Lower leg skin (tissue), 4 donors: Measurements from ENCODE around the gene BID. TPM values are rescaled to one million over a fixed set of nuclear protein-coding genes. Genes with fewer than 3 reads are reported as not detected.

Experiments used
- DNase-seq, 2 donors: peaks; one replicate each; pipeline ENCODE4 v3.0.0-alpha.2; 2019; ENCODE audit warnings: low spot score in 2 of 2
- H3K4me3 ChIP-seq: fragments of 200-600 bp; sonication (generic); 2 replicates; pipeline ENCODE4 v1.5.1; 2017; ENCODE audit warnings: mild to moderate bottlenecking, low read depth; ENCODE audit not compliant: poor library complexity, severe bottlenecking
- POLR2A ChIP-seq, 2 donors: fragments of 450-650 bp; IDR thresholded peaks; one replicate each; pipeline ENCODE4 v1.6.1; 2016 to 2017; ENCODE audit warnings: antibody characterized with exemption in 2 of 2, mild to moderate bottlenecking in 1 of 2, moderate library complexity in 1 of 2
- WGBS, 2 donors: methylation state at CpG; one replicate each; pipeline ENCODE4 v1.1.5; 2018; 5-methylcytosine and 5-hydroxymethylcytosine counted together
- intact Hi-C: fragments of 100-400 bp; cut with DNase I; formaldehyde crosslinking; loops from one replicate; pipeline ENCODE4 v1.15.0; 2023; ENCODE audit warnings: low total_unique reads
- total RNA-seq, 4 donors: library from RNA; depleted of rRNA; stranded (reverse); fragments of >200 nt; gene quantifications; one replicate each; pipeline ENCODE4 v1.1.0, GENCODE V29; 2016
- TF ChIP-seq, protein P1 (sequence below), 3 donors: fragments of 450-650 bp; IDR thresholded peaks; one replicate each; pipeline ENCODE4 v1.5.1; 2016; ENCODE audit warnings: antibody characterized with exemption in 3 of 3, mild to moderate bottlenecking in 3 of 3, moderate library complexity in 2 of 3

BID gene
- total RNA-seq, 4 donors from 2014 or later: 5.4 to 22.6 (median 15.2) TPM

DNA sequence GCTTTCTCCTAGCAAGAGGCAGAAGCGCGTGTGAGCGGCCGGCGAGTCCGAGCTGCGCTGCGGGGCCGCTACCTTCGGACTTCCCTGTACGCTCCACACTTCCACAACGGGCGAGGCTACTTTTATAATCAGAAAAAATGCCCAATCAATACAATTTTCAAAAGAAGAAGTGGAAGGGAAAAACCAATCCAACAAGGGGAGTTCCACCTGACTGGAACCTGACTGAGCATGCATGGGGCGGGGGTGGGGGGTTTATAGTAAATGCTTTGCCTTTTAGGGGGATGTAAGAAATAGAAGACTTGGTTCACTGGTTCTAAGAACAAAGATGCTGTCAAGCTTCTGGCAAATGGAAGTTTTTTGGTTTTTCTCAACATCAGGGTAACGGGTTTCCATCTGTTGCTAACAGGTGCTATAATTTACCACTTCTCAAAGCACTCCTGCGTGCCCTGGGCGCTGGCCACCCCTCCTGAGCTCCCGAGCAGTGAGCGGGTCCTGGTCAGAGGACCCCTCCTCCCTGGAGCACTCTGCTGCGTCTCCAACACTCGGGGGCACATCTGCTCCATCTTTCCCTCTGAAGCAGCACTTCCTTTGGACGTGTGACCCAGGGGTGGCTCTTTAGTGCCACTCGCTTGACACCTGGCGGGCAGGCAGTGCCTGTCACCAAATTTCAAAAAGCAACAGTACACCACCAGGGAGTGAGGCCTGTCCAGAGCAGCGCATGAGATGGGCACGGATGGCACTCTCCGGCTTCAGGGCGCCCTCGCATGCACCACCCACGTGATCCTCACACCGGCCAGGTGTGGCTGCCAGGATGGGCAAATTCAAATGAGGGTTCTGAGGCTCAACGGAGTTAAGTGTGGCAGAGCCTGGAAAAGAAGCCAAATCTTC lies 21.6 kb upstream of the BID start:
- intact Hi-C loops: no loop called here

DNA sequence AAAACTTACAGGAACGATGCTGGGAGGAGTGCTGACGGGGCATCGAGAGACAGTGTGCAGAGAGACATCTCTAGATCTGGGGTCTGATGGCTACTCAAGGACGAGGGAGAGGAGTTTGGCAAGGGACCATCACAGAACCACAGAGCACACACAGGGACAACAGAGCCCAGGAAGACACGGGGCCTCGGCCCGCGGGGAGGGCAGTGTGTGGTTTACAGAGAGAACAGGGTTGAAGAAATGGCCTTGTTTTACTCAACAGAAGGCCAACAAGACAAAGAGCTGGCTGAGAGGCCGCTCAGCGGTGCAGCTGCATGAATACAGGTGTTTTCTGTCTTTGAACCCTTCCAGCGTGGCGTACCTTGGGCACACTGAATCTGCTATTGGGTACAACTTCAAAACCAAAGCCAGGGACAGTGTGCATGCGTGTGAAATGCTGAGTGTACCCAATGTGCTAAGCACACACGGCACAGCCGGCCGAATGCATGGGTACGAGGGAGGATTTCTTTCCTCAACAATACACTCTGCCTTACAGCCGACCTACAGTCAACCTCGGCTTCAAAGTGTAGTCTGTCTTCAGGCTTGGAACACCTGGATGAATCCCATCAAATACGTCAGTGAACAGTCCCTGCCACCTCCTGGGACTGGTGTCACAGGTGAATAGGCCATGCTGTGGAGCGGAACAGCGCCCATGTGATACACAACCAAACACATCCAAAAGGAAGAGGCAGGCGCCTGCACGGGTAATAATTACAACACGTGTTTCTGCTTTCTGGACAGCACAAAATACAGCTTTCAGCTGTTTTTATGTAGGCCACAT lies 20.7 kb upstream of the BID start:
- 90 to 91% methylated on average over 25 of the region's 25 CpGs for WGBS, 2 donors
- DNase-seq: no peak
- intact Hi-C loops: no loop called here
- H3K4me3 ChIP-seq: no peak overlapping the region
- TF ChIP-seq, protein P1, sequence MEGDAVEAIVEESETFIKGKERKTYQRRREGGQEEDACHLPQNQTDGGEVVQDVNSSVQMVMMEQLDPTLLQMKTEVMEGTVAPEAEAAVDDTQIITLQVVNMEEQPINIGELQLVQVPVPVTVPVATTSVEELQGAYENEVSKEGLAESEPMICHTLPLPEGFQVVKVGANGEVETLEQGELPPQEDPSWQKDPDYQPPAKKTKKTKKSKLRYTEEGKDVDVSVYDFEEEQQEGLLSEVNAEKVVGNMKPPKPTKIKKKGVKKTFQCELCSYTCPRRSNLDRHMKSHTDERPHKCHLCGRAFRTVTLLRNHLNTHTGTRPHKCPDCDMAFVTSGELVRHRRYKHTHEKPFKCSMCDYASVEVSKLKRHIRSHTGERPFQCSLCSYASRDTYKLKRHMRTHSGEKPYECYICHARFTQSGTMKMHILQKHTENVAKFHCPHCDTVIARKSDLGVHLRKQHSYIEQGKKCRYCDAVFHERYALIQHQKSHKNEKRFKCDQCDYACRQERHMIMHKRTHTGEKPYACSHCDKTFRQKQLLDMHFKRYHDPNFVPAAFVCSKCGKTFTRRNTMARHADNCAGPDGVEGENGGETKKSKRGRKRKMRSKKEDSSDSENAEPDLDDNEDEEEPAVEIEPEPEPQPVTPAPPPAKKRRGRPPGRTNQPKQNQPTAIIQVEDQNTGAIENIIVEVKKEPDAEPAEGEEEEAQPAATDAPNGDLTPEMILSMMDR (IDR thresholded peaks at IDR 0.05): no peak
- TF ChIP-seq POLR2A (IDR thresholded peaks at IDR 0.05): no peak

More for the DNA sequence above, 21.6 kb upstream of the BID start:
- TF ChIP-seq, protein P1 (IDR thresholded peaks at IDR 0.05): no peak
- no peak for TF ChIP-seq POLR2A (IDR thresholded peaks at IDR 0.05)
- 89 to 90% methylated on average over 32 of the region's 32 CpGs for WGBS, 2 donors
- no peak for DNase-seq
- no peak overlapping the region for H3K4me3 ChIP-seq

DNA sequence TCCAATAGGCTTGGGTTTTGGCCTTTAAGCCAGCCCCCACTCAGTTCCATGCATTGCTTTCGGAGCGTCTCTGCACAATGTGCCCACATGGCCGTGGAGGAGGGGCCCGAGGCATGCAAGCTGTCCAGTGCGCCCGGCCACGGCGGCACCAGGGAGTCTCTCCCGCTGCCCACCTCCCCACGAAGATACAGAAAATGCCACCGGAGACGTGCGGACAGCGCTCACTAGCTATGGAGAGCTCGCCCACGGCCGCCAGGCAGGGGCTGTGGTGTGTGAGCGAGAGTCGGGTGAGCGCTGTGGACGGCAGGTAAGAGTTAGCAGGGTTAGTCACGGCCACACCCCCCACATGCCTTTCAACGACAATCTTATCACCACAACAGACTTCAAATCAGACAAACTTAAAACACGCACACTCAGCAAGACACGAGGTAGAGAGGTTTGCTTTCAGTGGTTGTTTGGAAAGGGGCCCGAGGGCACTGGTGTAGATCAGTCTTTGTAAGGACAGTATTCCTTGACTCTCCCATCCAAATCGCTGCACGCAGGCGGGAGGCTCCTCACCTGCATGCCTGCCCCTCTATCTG lies 18.7 kb upstream of the BID start:
- TF ChIP-seq POLR2A (IDR thresholded peaks at IDR 0.05): no peak
- TF ChIP-seq, protein P1 (IDR thresholded peaks at IDR 0.05): no peak
- intact Hi-C loops: no loop called here
- 89 to 90% methylated on average over 29 of the region's 29 CpGs for WGBS, 2 donors

DNA sequence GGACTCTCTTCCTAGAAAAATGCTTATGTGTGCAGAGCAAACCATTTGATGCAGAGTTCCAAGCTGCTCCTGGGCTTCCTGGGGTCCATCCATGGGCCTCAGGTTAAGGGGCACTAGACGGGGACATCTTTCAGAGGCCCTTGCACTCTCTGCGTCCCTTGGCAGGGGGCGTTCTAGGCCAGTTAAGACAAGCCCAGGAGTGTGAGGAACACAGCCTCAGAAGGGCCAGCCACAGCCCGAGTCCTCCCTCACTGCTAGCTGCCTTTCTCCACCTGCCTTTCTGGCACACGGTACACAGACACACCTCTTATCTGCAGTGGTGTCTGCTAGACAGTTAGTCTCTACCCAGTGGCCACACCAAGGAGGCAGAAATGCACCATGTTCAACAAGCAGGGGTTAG lies 18.0 kb upstream of the BID start:
- intact Hi-C loops: no loop called here
- no peak overlapping the region for H3K4me3 ChIP-seq
- no peak for TF ChIP-seq POLR2A (IDR thresholded peaks at IDR 0.05)
- TF ChIP-seq, protein P1 (IDR thresholded peaks at IDR 0.05): no peak
- WGBS, 2 donors: 56 to 60% methylated on average over 5 of the region's 5 CpGs
- no peak for DNase-seq

More for the DNA sequence above, 18.7 kb upstream of the BID start:
- H3K4me3 ChIP-seq: no peak overlapping the region
- no peak for DNase-seq

DNA sequence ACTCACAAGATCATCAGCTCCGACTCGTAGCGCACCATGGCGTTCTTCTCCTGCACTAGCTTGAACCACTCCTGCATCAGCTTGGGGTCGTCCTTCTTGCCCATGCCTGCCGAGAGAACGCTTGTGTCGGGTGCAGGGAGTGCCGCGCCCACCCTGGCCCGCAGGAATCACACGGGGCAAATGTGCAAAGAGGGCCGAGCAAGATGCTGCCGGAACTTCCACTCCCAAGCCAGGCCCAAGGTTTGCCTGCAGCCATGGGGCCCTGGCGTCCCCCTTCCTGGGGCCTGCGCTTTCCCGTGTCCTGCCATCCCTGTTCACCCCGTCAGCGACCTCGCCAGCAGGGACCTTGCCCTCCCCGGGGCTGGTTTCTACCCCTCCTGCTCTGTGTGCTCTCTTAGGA lies 16.9 kb upstream of the BID start:
- TF ChIP-seq, protein P1 (IDR thresholded peaks at IDR 0.05): no peak
- no peak for TF ChIP-seq POLR2A (IDR thresholded peaks at IDR 0.05)
- no peak overlapping the region for H3K4me3 ChIP-seq
- intact Hi-C loops: no loop called here
- 93 to 94% methylated on average over 21 of the region's 21 CpGs for WGBS, 2 donors
- DNase-seq: no peak
